ENCODE measurements around the gene KCNH2. TPM values are rescaled to one million over a fixed set of nuclear protein-coding genes. Genes with fewer than 3 reads are reported as not detected.

The KCNH2 gene
- total RNA-seq, 1 experiment from 2014 or later = 0.09 TPM

DNA sequence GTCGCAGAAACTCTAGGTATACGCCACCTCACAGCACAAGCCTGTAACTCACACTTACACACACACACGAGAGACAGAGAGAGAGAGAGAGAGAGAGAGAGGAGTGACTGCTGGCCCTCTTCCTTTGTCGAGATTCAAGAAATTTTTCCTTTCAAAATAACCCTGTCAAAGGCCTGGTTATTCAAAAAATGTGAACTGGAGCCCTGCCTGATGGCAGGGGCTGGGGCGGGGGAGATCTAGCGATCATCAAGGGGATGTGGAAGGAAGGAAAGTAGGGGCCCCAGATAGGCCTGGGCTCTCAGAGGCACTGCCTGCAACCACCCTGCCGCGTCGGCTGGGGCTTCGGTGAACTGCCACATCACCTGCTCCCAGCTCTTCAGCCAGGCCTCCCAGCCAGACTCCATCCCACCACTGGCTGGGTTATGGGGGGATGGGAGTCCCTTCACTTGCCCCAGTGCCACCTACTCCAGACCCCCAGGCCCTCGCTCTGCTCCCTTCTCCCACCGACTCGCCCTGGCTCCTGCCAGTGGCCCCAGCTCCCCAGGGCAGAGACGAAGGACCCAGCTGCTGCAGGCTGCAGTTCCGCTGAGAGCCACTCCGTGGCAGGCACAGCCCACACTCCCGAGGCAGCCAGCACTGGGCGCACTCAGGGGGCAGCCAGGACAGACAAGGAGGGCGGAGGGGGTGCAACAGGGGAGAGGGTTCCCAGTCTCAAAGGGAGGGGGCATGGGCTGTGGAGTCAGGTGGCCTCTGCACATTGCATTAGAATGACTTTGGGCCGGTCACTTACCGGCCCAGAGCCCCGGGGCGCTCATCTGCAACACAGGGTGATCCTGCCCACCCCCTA lies 15.3 kb downstream of the KCNH2 start:
- Mint-ChIP-seq H3K4me3 (ENCODE audit: unreplicated experiment) (no peak overlapping the region), H3K9me3 (ENCODE audit: unreplicated experiment) (no peaks in the 10 kb centered on the region), H3K27me3 (ENCODE audit: insufficient read depth, unreplicated experiment) (peaks cover 32% of the 10 kb centered on the region), H3K4me1 (ENCODE audit: insufficient read depth, unreplicated experiment) (no peaks in the 10 kb centered on the region), H3K27ac (ENCODE audit: low read depth, unreplicated experiment) (no peak overlapping the region), H3K36me3 (ENCODE audit: insufficient read depth, unreplicated experiment) (no peaks in the 10 kb centered on the region)
- POLR2A ChIA-PET = interaction anchor here (1.0 kb wide), 1 partner anchor 21 kb away, joined by 3 read pairs; no protein-coding TSS in a partner anchor
- no TSS peak for BruUV-seq (replicated peaks)
- intact Hi-C loops (cut with micrococcal nuclease) = loop anchor here (1.0 to 2.0 kb wide), 2 partner anchors 24 to 210 kb away; no protein-coding TSS in a partner anchor
- peak; percentile 31 for DNase-seq (ENCODE audit: unreplicated experiment)
- CTCF ChIA-PET = interaction anchor here (0.6 to 2.6 kb wide), 40 partner anchors 8 to 1666 kb away, joined by 3 to 18 read pairs (median 4); no protein-coding TSS in a partner anchor
- TF ChIP-seq, protein P1, sequence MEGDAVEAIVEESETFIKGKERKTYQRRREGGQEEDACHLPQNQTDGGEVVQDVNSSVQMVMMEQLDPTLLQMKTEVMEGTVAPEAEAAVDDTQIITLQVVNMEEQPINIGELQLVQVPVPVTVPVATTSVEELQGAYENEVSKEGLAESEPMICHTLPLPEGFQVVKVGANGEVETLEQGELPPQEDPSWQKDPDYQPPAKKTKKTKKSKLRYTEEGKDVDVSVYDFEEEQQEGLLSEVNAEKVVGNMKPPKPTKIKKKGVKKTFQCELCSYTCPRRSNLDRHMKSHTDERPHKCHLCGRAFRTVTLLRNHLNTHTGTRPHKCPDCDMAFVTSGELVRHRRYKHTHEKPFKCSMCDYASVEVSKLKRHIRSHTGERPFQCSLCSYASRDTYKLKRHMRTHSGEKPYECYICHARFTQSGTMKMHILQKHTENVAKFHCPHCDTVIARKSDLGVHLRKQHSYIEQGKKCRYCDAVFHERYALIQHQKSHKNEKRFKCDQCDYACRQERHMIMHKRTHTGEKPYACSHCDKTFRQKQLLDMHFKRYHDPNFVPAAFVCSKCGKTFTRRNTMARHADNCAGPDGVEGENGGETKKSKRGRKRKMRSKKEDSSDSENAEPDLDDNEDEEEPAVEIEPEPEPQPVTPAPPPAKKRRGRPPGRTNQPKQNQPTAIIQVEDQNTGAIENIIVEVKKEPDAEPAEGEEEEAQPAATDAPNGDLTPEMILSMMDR (IDR thresholded peaks at IDR 0.05; ENCODE audit: unreplicated experiment) = peak; percentile 92

GRCh38 chr7:150962290-150962552 lies 15.9 kb downstream of the KCNH2 start:
- no peak overlapping the region for H3K4me3 Mint-ChIP-seq (ENCODE audit: unreplicated experiment)
- H3K9me3 Mint-ChIP-seq (ENCODE audit: unreplicated experiment) = no peaks in the 10 kb centered on the region
- H3K27me3 Mint-ChIP-seq (ENCODE audit: insufficient read depth, unreplicated experiment) = peaks cover 26% of the 10 kb centered on the region
- no TSS peak for BruUV-seq (replicated peaks)
- no peaks in the 10 kb centered on the region for H3K36me3 Mint-ChIP-seq (ENCODE audit: insufficient read depth, unreplicated experiment)
- ChIA-PET POLR2A (no interaction called here), CTCF (interaction anchor here (0.6 to 2.6 kb wide), 20 partner anchors 9 to 309 kb away, joined by 3 to 18 read pairs (median 4); no protein-coding TSS in a partner anchor)
- TF ChIP-seq, protein P1 (IDR thresholded peaks at IDR 0.05; ENCODE audit: unreplicated experiment) = no peak
- intact Hi-C loops (cut with micrococcal nuclease) = loop anchor here (2.0 kb wide), 1 partner anchor 211 kb away; no protein-coding TSS in a partner anchor
- no peak for DNase-seq (ENCODE audit: unreplicated experiment)
- H3K27ac Mint-ChIP-seq (ENCODE audit: low read depth, unreplicated experiment) = no peak overlapping the region
- H3K4me1 Mint-ChIP-seq (ENCODE audit: insufficient read depth, unreplicated experiment) = no peaks in the 10 kb centered on the region

GRCh38 chr7:150961510-150962289 lies 16.4 kb downstream of the KCNH2 start:
- no peak for DNase-seq (ENCODE audit: unreplicated experiment)
- intact Hi-C loops (cut with micrococcal nuclease) = loop anchor here (2.0 kb wide), 1 partner anchor 211 kb away; no protein-coding TSS in a partner anchor
- no peaks in the 10 kb centered on the region for H3K4me1 Mint-ChIP-seq (ENCODE audit: insufficient read depth, unreplicated experiment)
- no peaks in the 10 kb centered on the region for H3K9me3 Mint-ChIP-seq (ENCODE audit: unreplicated experiment)
- H3K36me3 Mint-ChIP-seq (ENCODE audit: insufficient read depth, unreplicated experiment) = no peaks in the 10 kb centered on the region
- POLR2A ChIA-PET = no interaction called here
- CTCF ChIA-PET = interaction anchor here (0.6 to 2.6 kb wide), 13 partner anchors 8 to 1163 kb away, joined by 3 to 18 read pairs (median 4); no protein-coding TSS in a partner anchor
- H3K27ac Mint-ChIP-seq (ENCODE audit: low read depth, unreplicated experiment) = no peak overlapping the region
- TF ChIP-seq, protein P1 (IDR thresholded peaks at IDR 0.05; ENCODE audit: unreplicated experiment) = no peak
- peaks cover 22% of the 10 kb centered on the region for H3K27me3 Mint-ChIP-seq (ENCODE audit: insufficient read depth, unreplicated experiment)
- no TSS peak for BruUV-seq (replicated peaks)
- H3K4me3 Mint-ChIP-seq (ENCODE audit: unreplicated experiment) = no peak overlapping the region
